GM21381 (cell line): ENCODE data around the gene CLEC18B.
A peak's percentile ranks its signal among the peaks of the same experiment; 100 is the strongest.
"Not testable (repeated sequence)": the region's sequence is repeated elsewhere in the genome, so short reads cannot be mapped to it uniquely, and the experiment has no call there.

Experiments used
- ATAC-seq: cut with Tn5 transposase; IDR thresholded peaks from one replicate; pipeline ENCODE4 v1.9.1; 2021; ENCODE audit warnings: mild to moderate bottlenecking, moderate library complexity; ENCODE audit not compliant: unreplicated experiment

Gene CLEC18B

DNA sequence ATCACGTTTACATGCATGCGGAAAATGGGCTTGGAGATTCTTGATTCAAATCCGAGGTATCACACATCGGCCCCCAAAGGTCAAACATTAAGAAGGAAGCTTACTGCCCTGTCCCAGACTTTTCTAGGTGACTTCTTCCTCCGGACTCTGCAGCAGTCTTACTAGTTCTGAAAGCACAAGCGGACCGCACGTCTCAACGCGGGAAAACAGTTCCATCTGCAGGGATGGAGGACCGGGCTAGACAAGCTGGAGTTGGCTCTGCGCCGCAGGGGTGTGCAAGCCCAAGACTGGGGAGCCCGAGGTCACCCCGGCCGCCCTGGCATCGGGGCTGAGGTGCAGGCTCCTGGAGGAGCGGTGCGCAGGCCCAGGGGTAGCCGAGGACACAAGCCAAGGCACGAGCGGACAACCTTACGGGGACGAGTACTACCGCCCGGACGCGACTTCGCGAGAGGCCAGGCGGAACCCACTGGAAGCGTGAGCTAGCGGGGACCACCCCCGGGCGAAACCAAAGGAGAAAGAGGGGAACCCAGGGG, 53.7 kb downstream of the CLEC18B start:
- ATAC-seq: peak; percentile 47

GRCh38 chr16:74361646-74362610, 59.4 kb downstream of the CLEC18B start:
- ATAC-seq: not testable (repeated sequence)
